ENCODE results near the gene AP2B1. TPM values are rescaled to one million over a fixed set of nuclear protein-coding genes. Genes with fewer than 3 reads are reported as not detected.

Gene AP2B1
- total RNA-seq, 1 experiment from 2014 or later: 217 TPM

DNA sequence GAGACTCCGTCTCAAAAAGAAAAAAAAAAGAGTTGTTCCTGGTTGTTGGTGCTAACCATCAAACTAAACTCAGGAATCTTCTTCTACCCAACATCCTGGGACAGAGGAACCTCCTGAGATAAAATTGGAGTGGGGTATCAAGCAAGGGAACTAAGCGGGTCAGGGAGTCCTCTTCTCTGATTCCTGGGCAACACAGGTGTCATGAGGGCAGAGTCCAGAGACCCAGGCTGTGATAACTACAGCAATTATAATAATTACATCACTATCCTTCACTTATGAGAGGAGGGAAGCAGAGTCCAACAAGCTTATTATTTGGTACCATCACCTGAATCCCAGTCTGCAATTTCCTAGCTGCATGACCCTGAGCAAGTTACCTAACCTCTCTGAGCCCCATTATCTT, 181.7 kb downstream of the AP2B1 start:
- Histone ChIP-seq H3K4ac (ENCODE audit: low read depth, low read length) (no peak overlapping the region), H3K79me2 (ENCODE audit: insufficient read depth, low read length) (no peaks in the 10 kb centered on the region), H3K4me1 (ENCODE audit: insufficient read depth, low read length) (peaks cover 4% of the 10 kb centered on the region; the same call in 1 of the 2 replicates), H3K23me2 (ENCODE audit: insufficient read length, low read depth, low read length, poor library complexity, severe bottlenecking) (peaks cover 5% of the 10 kb centered on the region), H3K9me3 (ENCODE audit: control insufficient read depth, low read depth, low read length) (no peaks in the 10 kb centered on the region), H3K9ac (ENCODE audit: extremely low read depth, insufficient read length, low read length) (no peak overlapping the region), H3K23ac (ENCODE audit: insufficient read length, low read depth, low read length) (no peak overlapping the region), H4K91ac (ENCODE audit: insufficient read length, low read depth, low read length) (no peak overlapping the region), H2AK5ac (ENCODE audit: insufficient read length, low read length) (no peak overlapping the region), H3K79me1 (ENCODE audit: insufficient read depth, low read depth, low read length, poor library complexity, severe bottlenecking) (no peaks in the 10 kb centered on the region), H2BK15ac (ENCODE audit: low read depth, low read length) (no peak overlapping the region), H3T11ph (ENCODE audit: low read length) (no peak overlapping the region), H2BK20ac (ENCODE audit: low read depth, low read length, poor library complexity, severe bottlenecking) (no peak overlapping the region), H2BK5ac (ENCODE audit: insufficient read length, low read length) (no peak overlapping the region), H2BK120ac (ENCODE audit: low read depth, low read length, poor library complexity, severe bottlenecking) (no peak overlapping the region), H3K27me3 (ENCODE audit: insufficient read depth, low read length) (no peaks in the 10 kb centered on the region), H3K4me2 (ENCODE audit: insufficient read depth, insufficient read length, low read length) (no peak overlapping the region), H3K18ac (ENCODE audit: insufficient read length, low read depth, low read length) (no peak overlapping the region), H2AFZ (ENCODE audit: low read length) (no peak overlapping the region), H4K5ac (ENCODE audit: insufficient read length, low read depth, low read length) (no peak overlapping the region), H4K20me1 (ENCODE audit: control insufficient read depth, insufficient read depth, insufficient read length) (no peaks in the 10 kb centered on the region), H2BK12ac (ENCODE audit: insufficient read length, low read depth, low read length) (no peak overlapping the region), H4K8ac (replicated peaks; ENCODE audit: insufficient read length, low read depth, low read length) (no peak overlapping the region), H3K14ac (ENCODE audit: insufficient read depth, low read length) (no peak overlapping the region), H3K27ac (ENCODE audit: insufficient read length, low read depth, low read length) (no peak overlapping the region), H3K56ac (ENCODE audit: insufficient read length, low read depth, low read length) (no peak overlapping the region)
- no peak for TF ChIP-seq CTCF (conservative IDR thresholded peaks at IDR 0.05)
- Mint-ChIP-seq H3K4me1 (peaks cover 32 to 33% of the 10 kb centered on the region in 2 experiments), H3K27ac (no peak overlapping the region), H3K27me3 (ENCODE audit: low read depth) (peaks cover 20% of the 10 kb centered on the region), H3K4me3 (no peak overlapping the region), H3K9me3 (no peaks in the 10 kb centered on the region; a peak in 2 of 5 replicates), H3K36me3 (ENCODE audit: insufficient read depth in 1 of 3, low read depth in 3 of 3) (no peaks in the 10 kb centered on the region; a peak in 1 of 7 replicates)
- no CpG with 5 or more reads among the region's 2 CpGs for WGBS (ENCODE audit: extremely low coverage, insufficient read length, low lambda C conversion rate)
- DNase-seq: no peak

Measured in H9 (cell line).